SK-N-SH (cell line): ENCODE results near the gene PRTFDC1. TPM values are rescaled to one million over a fixed set of nuclear protein-coding genes. Genes with fewer than 3 reads are reported as not detected.

Experiments used
- CTCF ChIA-PET: fragments of 300-600, 350-600 bp; formaldehyde crosslinking; extraction: SDS; loops from one replicate; lab custom pipeline; 2021; lab: Yijun Ruan, JAX
- POLR2A ChIA-PET: fragments of 350-600 bp; sonication (Branson Sonifier 250); formaldehyde crosslinking; extraction: SDS; loops from one replicate; lab custom pipeline; 2020; ENCODE audit warnings: antibody characterized with exemption, inconsistent platforms; lab: Yijun Ruan, JAX
- DNase-seq: peaks from one replicate; pipeline ENCODE4 v3.0.0; 2012
- H2AFZ ChIP-seq: fragments of 200-600 bp; sonication (generic); 2 replicates; pipeline ENCODE4 v1.8.1; 2016; ENCODE audit warnings: antibody characterized with exemption, mild to moderate bottlenecking, low read depth
- H3F3A ChIP-seq: fragments of 200-600 bp; sonication (generic); replicated peaks from 2 replicates; pipeline ENCODE3; 2016; ENCODE audit warnings: antibody characterized with exemption, mild to moderate bottlenecking; ENCODE audit not compliant: insufficient read depth
- H3K27ac ChIP-seq, 2 experiments: fragments of 200-500 bp in 1 of 2; fragments of 200-600 bp in 1 of 2; sonication (Bioruptor generic) in 1 of 2; sonication (generic), shearing (Covaris generic) in 1 of 2; 2 replicates each; pipeline versions ENCODE4 v1.5.1 to v1.6.1; 2014 to 2016; ENCODE audit warnings: low read depth in 2 of 2, inconsistent platforms in 1 of 2, low read length in 1 of 2, mild to moderate bottlenecking in 1 of 2, mixed read lengths in 1 of 2
- H3K27me3 ChIP-seq: fragments of 200-600 bp; sonication (generic), shearing (Covaris generic); 2 replicates; pipeline ENCODE4 v1.6.1; 2016; ENCODE audit warnings: mixed run types; ENCODE audit not compliant: insufficient read depth
- H3K36me3 ChIP-seq, 2 experiments: fragments of 200-500 bp in 1 of 2; fragments of 200-600 bp in 1 of 2; sonication (Bioruptor generic) in 1 of 2; sonication (generic) in 1 of 2; replicated peaks in 1 of 2; 2 replicates each; pipeline versions ENCODE3 to v1.5.1; 2014 to 2016; ENCODE audit warnings: low read length in 1 of 2, mild to moderate bottlenecking in 1 of 2; ENCODE audit not compliant: insufficient read depth in 2 of 2, control insufficient read depth in 1 of 2
- H3K4me1 ChIP-seq, 2 experiments: fragments of 200-500 bp in 1 of 2; fragments of 200-600 bp in 1 of 2; sonication (Bioruptor generic) in 1 of 2; sonication (generic), shearing (Covaris generic) in 1 of 2; 2 replicates each; pipeline versions ENCODE4 v1.5.1 to v1.6.1; 2014 to 2016; ENCODE audit warnings: low read depth in 1 of 2, low read length in 1 of 2, mixed run types in 1 of 2; ENCODE audit not compliant: insufficient read depth in 2 of 2, control insufficient read depth in 1 of 2
- H3K4me2 ChIP-seq: fragments of 200-600 bp; sonication (generic), shearing (Covaris generic); 2 replicates; pipeline ENCODE4 v1.6.1; 2017; ENCODE audit warnings: mixed run types
- H3K4me3 ChIP-seq, 2 experiments: fragments of 200-500 bp in 1 of 2; fragments of 200-600 bp in 1 of 2; sonication (Bioruptor generic) in 1 of 2; sonication (generic), shearing (Covaris generic) in 1 of 2; 2 replicates each; pipeline versions ENCODE4 v1.5.1 to v1.8.1; 2014 to 2016; ENCODE audit warnings: low read depth in 2 of 2, inconsistent platforms in 1 of 2, low read length in 1 of 2, mild to moderate bottlenecking in 1 of 2, mixed read lengths in 1 of 2, moderate library complexity in 1 of 2
- H3K79me2 ChIP-seq: fragments of 200-600 bp; sonication (generic); 2 replicates; pipeline ENCODE4 v1.8.1; 2017; ENCODE audit warnings: mild to moderate bottlenecking; ENCODE audit not compliant: insufficient read depth
- H3K9ac ChIP-seq: fragments of 200-600 bp; sonication (generic); 2 replicates; pipeline ENCODE4 v1.6.1; 2017; ENCODE audit warnings: mixed run types
- H3K9me2 ChIP-seq: fragments of 200-600 bp; sonication (generic); 2 replicates; pipeline ENCODE4 v1.6.1; 2017; ENCODE audit warnings: mixed run types
- H3K9me3 ChIP-seq: fragments of 200-600 bp; sonication (generic); 2 replicates; pipeline ENCODE4 v1.6.1; 2017; ENCODE audit warnings: mixed run types, mild to moderate bottlenecking, moderate library complexity
- H4K20me1 ChIP-seq: fragments of 200-600 bp; sonication (generic); 2 replicates; pipeline ENCODE4 v1.6.1; 2017; ENCODE audit warnings: mild to moderate bottlenecking, mixed run types; ENCODE audit not compliant: insufficient read depth
- CTCF ChIP-seq: fragments of 200-600 bp; sonication (generic); IDR thresholded peaks from 2 replicates; pipeline ENCODE4 v1.6.1; 2017; ENCODE audit warnings: antibody characterized with exemption, mild to moderate bottlenecking, moderate library complexity
- ELF1 ChIP-seq: IDR thresholded peaks from 2 replicates; pipeline ENCODE4 v1.4.0; 2012
- EP300 ChIP-seq, 2 experiments: IDR thresholded peaks; 2 replicates each; pipeline versions ENCODE4 v1.4.0 to v1.6.1; 2012; ENCODE audit warnings: borderline replicate concordance in 1 of 2, low read depth in 1 of 2, low read length in 1 of 2
- EZH2phosphoT487 ChIP-seq: fragments of 200-600 bp; sonication (generic); IDR thresholded peaks from 2 replicates; pipeline ENCODE4 v1.6.1; 2017; ENCODE audit warnings: low read depth, mixed run types, mild to moderate bottlenecking, antibody characterized with exemption, moderate library complexity, borderline replicate concordance
- FOSL2 ChIP-seq: IDR thresholded peaks from 2 replicates; pipeline ENCODE4 v1.4.0; 2012; ENCODE audit warnings: low read depth, mild to moderate bottlenecking, moderate library complexity, borderline replicate concordance
- FOXJ3 ChIP-seq: sonication (generic); formaldehyde crosslinking; IDR thresholded peaks from 2 replicates; pipeline ENCODE4 v1.5.1; 2020; ENCODE audit warnings: mild to moderate bottlenecking, missing genetic modification reagents
- FOXM1 ChIP-seq: IDR thresholded peaks from 2 replicates; pipeline ENCODE4 v1.4.0; 2012; ENCODE audit warnings: low read depth, mild to moderate bottlenecking
- GABPA ChIP-seq: IDR thresholded peaks from 2 replicates; pipeline ENCODE4 v1.4.0; 2012; ENCODE audit warnings: low read depth, mild to moderate bottlenecking
- GATA2 ChIP-seq: sonication (generic); formaldehyde crosslinking; IDR thresholded peaks from 2 replicates; pipeline ENCODE4 v1.5.0; 2020; ENCODE audit warnings: mild to moderate bottlenecking, missing genetic modification reagents
- JUND ChIP-seq: IDR thresholded peaks from 2 replicates; pipeline ENCODE4 v1.4.0; 2012
- MAX ChIP-seq: IDR thresholded peaks from 2 replicates; pipeline ENCODE4 v1.4.0; 2012; ENCODE audit warnings: low read depth
- MEF2A ChIP-seq: IDR thresholded peaks from 2 replicates; pipeline ENCODE4 v1.4.0; 2012; ENCODE audit warnings: low read depth, borderline replicate concordance
- MXI1 ChIP-seq: IDR thresholded peaks from 2 replicates; pipeline ENCODE4 v1.6.1; 2012; ENCODE audit warnings: mild to moderate bottlenecking, low read depth, low read length, improper control_type of control experiment
- NFIC ChIP-seq: IDR thresholded peaks from 2 replicates; pipeline ENCODE4 v1.4.0; 2012; ENCODE audit warnings: borderline replicate concordance
- PBX3 ChIP-seq: IDR thresholded peaks from 2 replicates; pipeline ENCODE4; 2012
- POLR2AphosphoS5 ChIP-seq: IDR thresholded peaks from 2 replicates; pipeline ENCODE4 v1.6.1; 2012; ENCODE audit warnings: low read depth, low read length
- RAD21 ChIP-seq: IDR thresholded peaks from 2 replicates; pipeline ENCODE4 v1.6.1; 2012; ENCODE audit warnings: mild to moderate bottlenecking, low read length
- RCOR1 ChIP-seq: fragments of 150-350 bp; IDR thresholded peaks from 2 replicates; pipeline ENCODE4 v1.6.1; 2017; ENCODE audit warnings: antibody characterized with exemption, low read length
- RXRA ChIP-seq: IDR thresholded peaks from 2 replicates; pipeline ENCODE4 v1.4.0; 2012; ENCODE audit warnings: low read depth, mild to moderate bottlenecking, borderline replicate concordance
- SIN3A ChIP-seq: IDR thresholded peaks from 2 replicates; pipeline ENCODE4 v1.6.1; 2012; ENCODE audit warnings: low read depth, mild to moderate bottlenecking, low read length, moderate library complexity, borderline replicate concordance
- SMC3 ChIP-seq: IDR thresholded peaks from 2 replicates; pipeline ENCODE4 v1.6.1; 2012; ENCODE audit warnings: low read depth, low read length, improper control_type of control experiment
- TAF1 ChIP-seq: IDR thresholded peaks from 2 replicates; pipeline ENCODE4 v1.6.1; 2012; ENCODE audit warnings: low read depth, mild to moderate bottlenecking, low read length, moderate library complexity, borderline replicate concordance
- TCF12 ChIP-seq: IDR thresholded peaks from 2 replicates; pipeline ENCODE4 v1.4.0; 2012
- TEAD4 ChIP-seq: IDR thresholded peaks from 2 replicates; pipeline ENCODE4 v1.4.0; 2012; ENCODE audit warnings: mild to moderate bottlenecking, borderline replicate concordance; ENCODE audit not compliant: insufficient read depth
- WGBS: methylation state at CpG from one replicate; pipeline ENCODE4 v1.1.6; 2017; ENCODE audit warnings: low lambda C conversion rate; 5-methylcytosine and 5-hydroxymethylcytosine counted together
- polyA plus RNA-seq, 3 experiments: library from polyadenylated mRNA; depleted of rRNA; stranded (reverse); fragments of >200 nt; gene quantifications; 2 replicates each; pipeline ENCODE4 v1.2.3, GENCODE V29; 2012
- TF ChIP-seq, protein P1 (sequence below): IDR thresholded peaks from 2 replicates; pipeline ENCODE4 v1.4.0; 2012; ENCODE audit warnings: low read depth, borderline replicate concordance
- TF ChIP-seq, protein P2 (sequence below): IDR thresholded peaks from 2 replicates; pipeline ENCODE4 v1.6.1; 2012; ENCODE audit warnings: mild to moderate bottlenecking, low read depth, low read length, moderate library complexity
- TF ChIP-seq, protein P3 (sequence below): fragments of 150-350 bp; IDR thresholded peaks from 2 replicates; pipeline ENCODE4 v1.6.1; 2016; ENCODE audit warnings: mild to moderate bottlenecking, low read depth, low read length

The PRTFDC1 gene
- polyA plus RNA-seq, 1 of the 3 experiments (the other 2 are of a cell fraction): 6.6 TPM

GRCh38 chr10:24897326-24897926 lies 55.0 kb downstream of the PRTFDC1 start:
- no peaks in the 10 kb centered on the region for H3K79me2 ChIP-seq
- H3K27me3 ChIP-seq: no peaks in the 10 kb centered on the region
- no peaks in the 10 kb centered on the region for H3K36me3 ChIP-seq
- 51% methylated on average over 4 of the region's 4 CpGs for WGBS
- no peak overlapping the region for H3K4me2 ChIP-seq
- DNase-seq: no peak
- H3K9me3 ChIP-seq: no peaks in the 10 kb centered on the region
- H4K20me1 ChIP-seq: no peaks in the 10 kb centered on the region
- no peaks in the 10 kb centered on the region for H3K9me2 ChIP-seq
- CTCF ChIA-PET: no interaction called here
- H3K4me1 ChIP-seq: peaks cover 3 to 21% of the 10 kb centered on the region in 2 experiments; a peak in 3 of 4 replicates
- no peak overlapping the region for H3K9ac ChIP-seq
- no peak overlapping the region for H2AFZ ChIP-seq
- H3K27ac ChIP-seq: peak overlapping the region in 1 of 2 experiments; percentile 33; a peak in 2 of 4 replicates
- no peak overlapping the region for H3K4me3 ChIP-seq
- H3F3A ChIP-seq: peaks cover 20% of the 10 kb centered on the region
- POLR2A ChIA-PET: no interaction called here
- no peak for TF ChIP-seq MEF2A
- no peak for TF ChIP-seq TEAD4
- TF ChIP-seq JUND: peak; percentile 45; the same call in 1 of the 2 replicates
- no peak for TF ChIP-seq FOXJ3 (CRISPR knock-in tag)
- no peak for TF ChIP-seq CTCF
- TF ChIP-seq SMC3: no peak
- TF ChIP-seq MXI1: no peak
- no peak for TF ChIP-seq GABPA
- no peak for TF ChIP-seq FOXM1
- TF ChIP-seq SIN3A: no peak
- peak; percentile 49 for TF ChIP-seq NFIC
- TF ChIP-seq, protein P1, sequence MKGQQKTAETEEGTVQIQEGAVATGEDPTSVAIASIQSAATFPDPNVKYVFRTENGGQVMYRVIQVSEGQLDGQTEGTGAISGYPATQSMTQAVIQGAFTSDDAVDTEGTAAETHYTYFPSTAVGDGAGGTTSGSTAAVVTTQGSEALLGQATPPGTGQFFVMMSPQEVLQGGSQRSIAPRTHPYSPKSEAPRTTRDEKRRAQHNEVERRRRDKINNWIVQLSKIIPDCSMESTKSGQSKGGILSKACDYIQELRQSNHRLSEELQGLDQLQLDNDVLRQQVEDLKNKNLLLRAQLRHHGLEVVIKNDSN: no peak
- TF ChIP-seq, protein P2, sequence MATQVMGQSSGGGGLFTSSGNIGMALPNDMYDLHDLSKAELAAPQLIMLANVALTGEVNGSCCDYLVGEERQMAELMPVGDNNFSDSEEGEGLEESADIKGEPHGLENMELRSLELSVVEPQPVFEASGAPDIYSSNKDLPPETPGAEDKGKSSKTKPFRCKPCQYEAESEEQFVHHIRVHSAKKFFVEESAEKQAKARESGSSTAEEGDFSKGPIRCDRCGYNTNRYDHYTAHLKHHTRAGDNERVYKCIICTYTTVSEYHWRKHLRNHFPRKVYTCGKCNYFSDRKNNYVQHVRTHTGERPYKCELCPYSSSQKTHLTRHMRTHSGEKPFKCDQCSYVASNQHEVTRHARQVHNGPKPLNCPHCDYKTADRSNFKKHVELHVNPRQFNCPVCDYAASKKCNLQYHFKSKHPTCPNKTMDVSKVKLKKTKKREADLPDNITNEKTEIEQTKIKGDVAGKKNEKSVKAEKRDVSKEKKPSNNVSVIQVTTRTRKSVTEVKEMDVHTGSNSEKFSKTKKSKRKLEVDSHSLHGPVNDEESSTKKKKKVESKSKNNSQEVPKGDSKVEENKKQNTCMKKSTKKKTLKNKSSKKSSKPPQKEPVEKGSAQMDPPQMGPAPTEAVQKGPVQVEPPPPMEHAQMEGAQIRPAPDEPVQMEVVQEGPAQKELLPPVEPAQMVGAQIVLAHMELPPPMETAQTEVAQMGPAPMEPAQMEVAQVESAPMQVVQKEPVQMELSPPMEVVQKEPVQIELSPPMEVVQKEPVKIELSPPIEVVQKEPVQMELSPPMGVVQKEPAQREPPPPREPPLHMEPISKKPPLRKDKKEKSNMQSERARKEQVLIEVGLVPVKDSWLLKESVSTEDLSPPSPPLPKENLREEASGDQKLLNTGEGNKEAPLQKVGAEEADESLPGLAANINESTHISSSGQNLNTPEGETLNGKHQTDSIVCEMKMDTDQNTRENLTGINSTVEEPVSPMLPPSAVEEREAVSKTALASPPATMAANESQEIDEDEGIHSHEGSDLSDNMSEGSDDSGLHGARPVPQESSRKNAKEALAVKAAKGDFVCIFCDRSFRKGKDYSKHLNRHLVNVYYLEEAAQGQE: no peak
- no peak for TF ChIP-seq EZH2phosphoT487
- TF ChIP-seq ELF1: no peak
- peak; percentile 53 for TF ChIP-seq PBX3
- no peak for TF ChIP-seq MAX
- peak in 1 of 2 experiments; percentile 39; a peak in 1 of 4 replicates for TF ChIP-seq EP300 (IDR thresholded peaks at IDR 0.05; ENCODE audit: borderline replicate concordance in 1 of 2, low read depth in 1 of 2, low read length in 1 of 2)
- TF ChIP-seq RXRA: peak; percentile 19; the same call in 1 of the 2 replicates
- TF ChIP-seq POLR2AphosphoS5: no peak
- TF ChIP-seq TCF12: peak; percentile 37
- TF ChIP-seq, protein P3, sequence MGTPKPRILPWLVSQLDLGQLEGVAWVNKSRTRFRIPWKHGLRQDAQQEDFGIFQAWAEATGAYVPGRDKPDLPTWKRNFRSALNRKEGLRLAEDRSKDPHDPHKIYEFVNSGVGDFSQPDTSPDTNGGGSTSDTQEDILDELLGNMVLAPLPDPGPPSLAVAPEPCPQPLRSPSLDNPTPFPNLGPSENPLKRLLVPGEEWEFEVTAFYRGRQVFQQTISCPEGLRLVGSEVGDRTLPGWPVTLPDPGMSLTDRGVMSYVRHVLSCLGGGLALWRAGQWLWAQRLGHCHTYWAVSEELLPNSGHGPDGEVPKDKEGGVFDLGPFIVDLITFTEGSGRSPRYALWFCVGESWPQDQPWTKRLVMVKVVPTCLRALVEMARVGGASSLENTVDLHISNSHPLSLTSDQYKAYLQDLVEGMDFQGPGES: no peak
- no peak for TF ChIP-seq TAF1
- TF ChIP-seq FOSL2: peak; percentile 33; the same call in 1 of the 2 replicates
- no peak for TF ChIP-seq RAD21
- no peak for TF ChIP-seq RCOR1
- no peak for TF ChIP-seq GATA2 (CRISPR knock-in tag)
